HG02938 (cell line): ENCODE results near the gene BDH1.
"Not testable (repeated sequence)": the region's sequence is repeated elsewhere in the genome, so short reads cannot be mapped to it uniquely, and the experiment has no call there.

Experiments used
- ATAC-seq: cut with Tn5 transposase; IDR thresholded peaks from one replicate; pipeline ENCODE4 v1.9.1; 2021; ENCODE audit warnings: mild to moderate bottlenecking, moderate library complexity; ENCODE audit not compliant: unreplicated experiment

Gene BDH1

DNA sequence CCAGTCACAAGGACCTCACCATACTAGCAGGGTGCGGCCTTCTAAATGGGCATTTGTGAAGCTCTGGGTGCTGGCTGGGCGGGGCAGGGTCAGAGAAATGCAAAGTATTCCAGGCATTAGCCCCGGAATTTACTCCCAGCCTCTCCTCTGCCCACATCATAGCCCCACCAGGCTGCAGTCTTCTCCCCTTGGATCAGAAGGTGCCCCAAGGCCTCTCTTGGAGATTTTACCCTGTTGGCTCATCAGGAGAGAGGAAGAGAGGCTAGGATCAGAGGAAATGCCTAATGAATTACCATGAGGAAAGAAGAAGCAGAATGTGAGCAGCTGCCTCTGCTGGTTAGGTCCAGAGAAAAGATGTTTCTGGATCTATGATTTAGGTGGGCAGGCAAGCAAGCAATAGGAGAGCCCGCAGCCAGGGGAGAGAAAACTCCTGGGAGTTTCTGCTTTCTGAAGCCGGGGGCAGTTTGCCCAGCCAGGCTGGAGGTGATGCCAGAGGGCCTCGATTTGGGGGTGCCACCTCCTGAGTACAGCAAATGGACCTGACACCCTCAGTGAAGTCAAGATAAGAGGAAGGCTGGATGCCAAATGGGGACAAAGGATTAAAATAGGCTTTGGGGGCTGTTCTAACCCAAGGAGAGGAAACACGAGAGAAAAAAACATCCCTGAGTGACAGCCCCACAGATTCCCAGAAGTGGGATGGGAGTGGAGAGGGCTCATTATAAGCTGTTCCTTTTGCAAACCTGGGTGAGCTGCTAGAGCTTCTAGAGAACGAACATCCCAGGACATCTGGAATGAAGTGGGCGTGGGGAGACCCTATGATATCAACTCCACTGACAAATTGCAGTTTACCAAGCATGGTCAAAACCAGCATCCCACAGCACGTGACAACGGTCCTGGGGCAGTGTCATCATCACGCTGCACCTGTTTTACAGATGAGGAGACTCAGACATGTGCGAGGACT is 65.4 kb downstream of the BDH1 start:
- no peak for ATAC-seq

DNA sequence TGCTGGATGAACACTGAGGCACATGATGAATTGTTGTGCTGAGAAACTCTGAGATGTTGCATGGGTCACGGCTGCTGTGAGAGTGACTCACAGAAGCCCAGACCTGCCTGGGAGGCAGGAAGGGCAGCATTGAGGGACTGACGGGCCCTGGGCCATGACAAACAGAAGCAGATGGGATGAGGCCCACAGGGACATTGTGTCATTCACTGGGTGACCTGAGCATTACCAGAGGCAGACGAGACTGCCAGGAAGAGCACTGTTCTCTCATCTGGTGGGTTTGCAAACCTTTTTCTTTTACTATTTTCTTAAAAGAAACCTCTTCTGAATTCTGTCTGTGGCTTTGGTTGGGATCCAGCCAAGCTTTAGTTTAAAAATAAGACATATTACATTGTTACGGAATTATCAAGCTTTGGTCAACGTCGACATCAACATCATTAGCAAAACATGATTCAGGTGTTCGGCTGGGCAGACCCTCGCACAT is 67.8 kb downstream of the BDH1 start:
- no peak for ATAC-seq

- no peak for ATAC-seq
Observed at GRCh38 chr3:197486861-197487260, 68.9 kb downstream of the BDH1 start.

DNA sequence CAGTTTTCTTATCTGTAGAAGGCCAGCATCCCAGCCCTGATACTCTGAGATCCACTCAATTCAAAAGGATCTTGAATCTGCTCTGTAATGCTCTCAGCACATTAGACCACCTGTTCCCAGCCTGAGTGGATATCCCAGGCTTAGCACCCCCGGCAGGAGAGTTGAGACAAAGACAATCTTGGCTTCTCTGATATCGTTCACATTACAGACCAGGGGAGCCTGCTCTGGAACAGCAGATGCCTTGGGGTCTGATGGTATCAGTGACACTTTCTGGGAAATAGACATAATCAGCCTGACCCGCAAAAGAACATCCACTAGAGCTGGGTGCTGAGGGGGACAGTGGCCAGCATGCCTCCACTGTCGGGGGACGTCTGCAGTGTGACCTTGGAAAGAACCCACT is 70.6 kb downstream of the BDH1 start:
- ATAC-seq = no peak

GRCh38 chr3:197484204-197484901 is 71.4 kb downstream of the BDH1 start:
- ATAC-seq = no peak

GRCh38 chr3:197482001-197482400 is 73.8 kb downstream of the BDH1 start:
- no peak for ATAC-seq

- no peak for ATAC-seq
Observed at GRCh38 chr3:197480320-197480719, 75.4 kb downstream of the BDH1 start.

- no peak for ATAC-seq
Observed at GRCh38 chr3:197478746-197479668, 76.8 kb downstream of the BDH1 start.

DNA sequence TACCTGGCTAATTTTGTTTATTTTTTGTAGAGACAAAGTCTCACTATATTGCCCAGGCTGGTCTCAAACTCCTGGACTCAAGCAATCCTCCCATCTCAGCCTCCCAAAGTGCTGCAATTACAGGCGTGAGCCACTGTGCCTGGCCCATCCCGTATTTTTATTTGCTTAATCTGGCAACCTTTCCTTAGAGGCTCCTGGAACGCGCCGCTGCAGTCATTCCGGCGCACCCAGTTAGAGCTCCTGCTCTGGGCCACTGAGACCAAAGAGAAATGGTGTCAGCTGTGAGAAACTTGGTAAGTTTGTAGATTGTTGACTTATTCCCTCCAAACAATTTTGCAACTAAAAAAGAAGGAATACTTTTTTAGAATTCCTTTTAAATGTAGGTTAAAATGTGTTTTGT is 78.0 kb downstream of the BDH1 start:
- not testable (repeated sequence) for ATAC-seq

- ATAC-seq = no peak
Observed at GRCh38 chr3:197475997-197476525, 79.7 kb downstream of the BDH1 start.

GRCh38 chr3:197475514-197475913 is 80.3 kb downstream of the BDH1 start:
- no peak for ATAC-seq

DNA sequence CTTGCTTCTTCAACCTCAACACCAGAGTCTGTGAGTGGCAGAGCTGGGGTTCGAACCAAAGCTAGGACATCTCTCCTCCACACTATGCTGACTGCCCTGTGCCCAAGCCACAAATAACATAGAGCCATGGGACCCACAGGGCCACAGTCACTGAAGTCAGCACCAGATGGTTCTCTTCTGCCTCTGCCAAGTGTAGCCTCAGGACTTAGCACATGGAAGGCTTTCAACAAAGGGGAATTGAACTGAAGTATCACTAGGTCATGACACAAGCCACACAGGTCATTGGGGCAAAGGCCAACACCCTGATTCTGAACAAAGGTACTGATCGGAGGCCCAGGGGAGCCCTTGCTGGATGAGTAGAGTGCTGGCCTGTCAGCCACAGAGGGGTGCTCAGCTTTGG is 83.6 kb downstream of the BDH1 start:
- no peak for ATAC-seq

- no peak for ATAC-seq
Observed at GRCh38 chr3:197471221-197472010, 84.4 kb downstream of the BDH1 start.

- ATAC-seq = no peak
Observed at GRCh38 chr3:197468866-197469382, 86.8 kb downstream of the BDH1 start.

- no peak for ATAC-seq
Observed at GRCh38 chr3:197468167-197468566, 87.6 kb downstream of the BDH1 start.

DNA sequence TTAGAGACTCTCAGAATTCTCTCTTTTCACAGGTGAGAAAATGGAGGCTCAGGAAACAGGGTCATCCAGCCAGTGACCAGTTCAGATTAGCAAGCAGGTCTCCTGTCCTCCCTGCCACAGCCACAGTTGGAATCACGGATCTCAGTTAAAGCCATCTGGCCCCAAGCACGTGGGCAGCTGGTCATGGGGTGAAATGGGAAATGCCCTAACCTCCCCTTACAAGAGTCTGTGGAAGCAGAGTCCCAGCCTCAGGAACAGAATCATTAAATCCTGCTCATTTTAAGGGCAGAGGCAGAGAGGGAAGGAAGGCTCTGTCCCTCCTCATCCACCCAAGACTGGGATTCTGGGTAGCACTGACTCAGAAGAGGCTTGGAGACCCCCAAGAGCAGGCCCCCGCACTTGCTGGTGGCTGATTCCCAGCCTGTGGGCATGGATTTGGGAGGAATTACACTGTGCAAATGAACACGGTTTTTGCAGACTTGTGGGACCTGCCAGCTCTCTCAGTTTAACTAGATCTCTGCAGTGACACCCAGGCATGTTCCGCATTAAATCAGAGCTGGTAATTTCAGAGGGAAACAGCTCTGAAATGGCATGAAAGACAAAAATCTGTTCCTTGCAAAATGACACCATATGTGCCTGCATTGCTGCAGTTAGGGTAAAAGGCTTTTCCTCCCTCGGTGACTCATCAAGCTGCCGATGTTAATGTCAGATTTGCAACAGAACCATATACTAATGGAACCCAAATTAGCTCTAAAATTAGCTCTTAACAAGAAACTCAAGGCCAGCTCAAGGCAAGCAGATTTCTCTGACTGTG is 89.0 kb downstream of the BDH1 start:
- ATAC-seq = no peak

GRCh38 chr3:197465996-197466549 is 89.7 kb downstream of the BDH1 start:
- ATAC-seq = no peak

DNA sequence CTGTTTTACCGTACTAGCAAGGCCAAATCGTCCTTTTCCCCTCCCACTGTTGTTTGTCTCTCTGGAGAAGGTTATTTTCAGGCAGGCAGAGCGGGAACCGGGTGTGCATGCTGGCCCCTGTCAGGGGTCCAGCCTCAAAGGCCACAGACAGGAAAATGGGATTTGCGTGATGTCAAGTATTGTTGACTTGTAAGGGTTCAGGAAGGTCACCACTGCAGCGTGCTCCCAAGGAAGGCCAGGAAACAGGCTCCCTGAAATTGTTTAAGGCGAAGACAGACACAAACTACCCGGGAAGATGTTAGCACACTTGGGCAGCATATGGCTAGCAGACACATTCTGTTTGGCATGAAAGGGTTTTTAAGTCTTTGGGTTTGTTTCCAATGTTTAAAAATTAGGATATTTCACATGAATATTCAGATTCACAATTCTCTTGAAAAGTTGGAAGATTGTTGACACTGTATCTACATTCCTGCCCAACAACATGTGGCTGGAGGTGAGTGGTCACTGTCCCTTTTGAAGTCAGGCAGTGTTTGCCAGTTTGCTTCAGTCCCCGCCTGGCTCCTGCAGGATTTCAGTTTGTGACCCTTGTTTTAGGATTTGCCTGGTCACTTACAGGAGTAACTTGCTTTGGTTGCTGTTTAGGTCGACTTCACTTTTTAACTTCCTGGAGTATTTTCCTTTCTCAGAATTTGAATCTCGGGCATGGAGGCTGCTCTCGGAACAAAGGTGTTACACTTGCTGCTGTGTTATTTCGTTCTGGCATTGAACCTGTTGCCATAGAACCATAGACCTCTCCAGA is 90.4 kb downstream of the BDH1 start:
- ATAC-seq = no peak
